Nephron (organoid): ENCODE data around the gene RNH1.

Source experiments
- H3K27ac Mint-ChIP-seq, 3 experiments: 2 replicates each; pipeline ENCODE4 v1.8.0; 2020; ENCODE audit warnings: mixed read lengths in 3 of 3, mild to moderate bottlenecking in 2 of 3, moderate library complexity in 1 of 3
- H3K27me3 Mint-ChIP-seq: 2 replicates; pipeline ENCODE4 v1.8.0; 2021; ENCODE audit warnings: low read depth, mild to moderate bottlenecking, moderate library complexity, mixed read lengths
- H3K36me3 Mint-ChIP-seq: 2 replicates; pipeline ENCODE4 v1.8.0; 2020; ENCODE audit warnings: low read depth, mixed read lengths
- H3K4me1 Mint-ChIP-seq: 2 replicates; pipeline ENCODE4 v1.8.0; 2020; ENCODE audit warnings: mixed read lengths
- H3K4me3 Mint-ChIP-seq, 3 experiments: 2 replicates each; pipeline ENCODE4 v1.8.0; 2020; ENCODE audit warnings: mild to moderate bottlenecking in 3 of 3, mixed read lengths in 3 of 3, moderate library complexity in 2 of 3
- H3K9me3 Mint-ChIP-seq: 2 replicates; pipeline ENCODE4 v1.8.0; 2020; ENCODE audit warnings: mixed read lengths
- CTCF ChIP-seq, 3 experiments: fragments of 200-600 bp; sonication (generic); IDR thresholded peaks; one replicate each; pipeline ENCODE4 v1.5.0; 2021; ENCODE audit warnings: antibody characterized with exemption in 3 of 3; ENCODE audit not compliant: unreplicated experiment in 3 of 3

RNH1 gene

GRCh38 chr11:531919-532526, 25.0 kb upstream of the RNH1 start:
- Mint-ChIP-seq H3K27ac (no peak overlapping the region), H3K4me3 (peak overlapping the region; percentile 48 to 74 (median 64)), H3K27me3 (peaks cover 5% of the 10 kb centered on the region), H3K36me3 (no peaks in the 10 kb centered on the region), H3K9me3 (no peaks in the 10 kb centered on the region), H3K4me1 (peaks cover 4% of the 10 kb centered on the region)
- no peak for TF ChIP-seq CTCF (IDR thresholded peaks at IDR 0.05; ENCODE audit: unreplicated experiment in 3 of 3)

- Mint-ChIP-seq H3K9me3 (no peaks in the 10 kb centered on the region), H3K27ac (no peak overlapping the region), H3K4me1 (peaks cover 2% of the 10 kb centered on the region), H3K4me3 (peak overlapping the region; percentile 48 to 74 (median 64)), H3K36me3 (no peaks in the 10 kb centered on the region), H3K27me3 (peaks cover 2% of the 10 kb centered on the region)
- TF ChIP-seq CTCF (IDR thresholded peaks at IDR 0.05; ENCODE audit: unreplicated experiment in 3 of 3), result no peak
Measured at GRCh38 chr11:530960-531831, 24.2 kb upstream of the RNH1 start.

- Mint-ChIP-seq H3K27ac (no peak overlapping the region), H3K4me1 (no peaks in the 10 kb centered on the region), H3K9me3 (no peaks in the 10 kb centered on the region), H3K4me3 (peak overlapping the region in 1 of 3 experiments; percentile 48), H3K36me3 (no peaks in the 10 kb centered on the region), H3K27me3 (peaks cover 3% of the 10 kb centered on the region)
- no peak for TF ChIP-seq CTCF (IDR thresholded peaks at IDR 0.05; ENCODE audit: unreplicated experiment in 3 of 3)
Measured at GRCh38 chr11:529728-530411, 22.8 kb upstream of the RNH1 start.

GRCh38 chr11:528815-529727, 22.0 kb upstream of the RNH1 start:
- Mint-ChIP-seq H3K4me3 (peak overlapping the region in 1 of 3 experiments; percentile 30), H3K27ac (no peak overlapping the region), H3K4me1 (no peaks in the 10 kb centered on the region), H3K36me3 (no peaks in the 10 kb centered on the region), H3K27me3 (peaks cover 3% of the 10 kb centered on the region), H3K9me3 (no peaks in the 10 kb centered on the region)
- TF ChIP-seq CTCF (IDR thresholded peaks at IDR 0.05; ENCODE audit: unreplicated experiment in 3 of 3), result no peak

GRCh38 chr11:528166-528814, 21.2 kb upstream of the RNH1 start:
- H3K36me3 Mint-ChIP-seq, result no peaks in the 10 kb centered on the region
- peaks cover 3% of the 10 kb centered on the region for H3K27me3 Mint-ChIP-seq
- no peaks in the 10 kb centered on the region for H3K4me1 Mint-ChIP-seq
- no peaks in the 10 kb centered on the region for H3K9me3 Mint-ChIP-seq
- H3K4me3 Mint-ChIP-seq, result no peak overlapping the region
- H3K27ac Mint-ChIP-seq, result no peak overlapping the region
- no peak for TF ChIP-seq CTCF (IDR thresholded peaks at IDR 0.05; ENCODE audit: unreplicated experiment in 3 of 3)
